ENCODE measurements around the gene RETREG2.

RETREG2 gene

GRCh38 chr2:219215871-219216534 is 37.9 kb downstream of the RETREG2 start:
- DNase-seq (ENCODE audit: low read depth), result no peak
- H3K4me3 ChIP-seq (ENCODE audit: low read depth, low read length), result no peak overlapping the region
- no peak for TF ChIP-seq CTCF (conservative IDR thresholded peaks at IDR 0.05; ENCODE audit: low read depth, low read length)

DNA sequence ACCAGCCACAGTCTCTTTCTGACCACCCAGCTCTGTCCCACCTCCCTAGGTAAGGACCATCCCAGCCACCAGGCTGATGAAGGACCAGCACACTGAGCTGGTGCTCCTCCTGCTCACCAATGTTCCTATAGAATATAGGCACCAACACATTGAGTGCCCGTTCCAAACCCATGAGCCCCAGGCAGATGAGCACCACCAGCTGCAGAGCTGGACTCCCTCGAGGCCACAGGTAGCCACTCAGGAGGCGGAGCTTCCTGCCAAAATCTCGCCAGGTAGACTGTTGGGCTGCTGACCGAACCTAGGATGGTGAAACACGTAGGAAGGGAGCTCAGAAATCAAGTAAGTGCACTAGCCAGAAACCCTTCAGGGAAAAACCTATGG is 38.5 kb downstream of the RETREG2 start:
- H3K4me3 ChIP-seq (ENCODE audit: low read depth, low read length), result no peak overlapping the region
- no peak for DNase-seq (ENCODE audit: low read depth)
- no peak for TF ChIP-seq CTCF (conservative IDR thresholded peaks at IDR 0.05; ENCODE audit: low read depth, low read length)

- H3K4me3 ChIP-seq (ENCODE audit: low read depth, low read length), result peak overlapping the region; percentile 67
- no peak for TF ChIP-seq CTCF (conservative IDR thresholded peaks at IDR 0.05; ENCODE audit: low read depth, low read length)
- DNase-seq (ENCODE audit: low read depth), result peak; percentile 81
Measured at GRCh38 chr2:219218217-219218731, 40.2 kb downstream of the RETREG2 start.

GRCh38 chr2:219218732-219219701 is 40.9 kb downstream of the RETREG2 start, which contains the start of gene ABCB6:
Gene ABCB6, minus strand, starts transcription at chr2:219218958. Its CDS starts 285 bp downstream, at chr2:219218673.
- DNase-seq (ENCODE audit: low read depth), result peak; percentile 96
- TF ChIP-seq CTCF (conservative IDR thresholded peaks at IDR 0.05; ENCODE audit: low read depth, low read length), result no peak
- peak within 1 kb of the TSS; percentile 67 for H3K4me3 ChIP-seq (ENCODE audit: low read depth, low read length)

DNA sequence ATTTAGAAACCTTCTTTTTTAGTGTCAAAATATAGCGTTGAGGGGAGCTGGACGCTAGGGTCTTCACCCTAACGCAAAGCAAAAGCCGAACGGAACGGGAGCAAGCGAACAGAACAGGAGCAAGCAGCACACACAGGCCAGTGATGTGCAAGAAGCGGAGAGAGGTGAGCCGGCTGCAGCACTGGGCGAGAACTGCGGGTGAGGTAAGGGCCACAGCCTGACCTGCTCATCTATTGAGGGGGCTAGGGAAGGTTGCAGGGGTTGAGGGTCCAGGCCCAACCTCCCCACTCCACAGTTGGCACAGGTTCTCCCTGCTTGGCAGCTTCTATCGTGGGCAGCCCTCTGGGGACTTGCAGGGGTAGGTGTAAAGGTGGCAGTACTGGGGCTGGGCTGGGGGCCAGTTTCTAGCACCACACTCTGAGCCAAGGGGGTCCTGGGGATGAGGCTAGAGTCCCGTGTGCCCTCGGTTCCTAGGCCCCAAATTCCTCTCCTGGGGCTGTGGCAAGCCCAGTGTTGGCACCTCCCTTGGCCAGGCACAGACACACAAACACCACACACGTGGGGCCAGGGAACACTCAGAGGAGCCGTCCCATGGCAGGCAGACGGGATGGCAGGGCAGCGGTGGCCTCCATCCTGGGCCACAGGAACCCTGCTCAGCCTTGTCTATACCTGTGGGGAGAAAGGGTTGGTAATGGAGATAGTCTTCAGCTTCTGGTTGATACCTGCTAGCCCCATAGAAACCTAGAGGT is 41.9 kb downstream of the RETREG2 start:
- no peak overlapping the region for H3K4me3 ChIP-seq (ENCODE audit: low read depth, low read length)
- TF ChIP-seq CTCF (conservative IDR thresholded peaks at IDR 0.05; ENCODE audit: low read depth, low read length), result no peak
- DNase-seq (ENCODE audit: low read depth), result no peak

- no peak for TF ChIP-seq CTCF (conservative IDR thresholded peaks at IDR 0.05; ENCODE audit: low read depth, low read length)
- no peak for DNase-seq (ENCODE audit: low read depth)
- H3K4me3 ChIP-seq (ENCODE audit: low read depth, low read length), result no peak overlapping the region
Measured at GRCh38 chr2:219220652-219221402, 42.8 kb downstream of the RETREG2 start.

Measured in choroid plexus epithelial cell (primary cell).